Activated gamma-delta T cell (primary cell): ENCODE data around the gene STUM.
"Not testable (repeated sequence)": the region's sequence is repeated elsewhere in the genome, so short reads cannot be mapped to it uniquely, and the experiment has no call there.

Experiments used
- DNase-seq: peaks from one replicate; lab custom pipeline; 2025; lab: John Stamatoyannopoulos, UW

The STUM gene

DNA sequence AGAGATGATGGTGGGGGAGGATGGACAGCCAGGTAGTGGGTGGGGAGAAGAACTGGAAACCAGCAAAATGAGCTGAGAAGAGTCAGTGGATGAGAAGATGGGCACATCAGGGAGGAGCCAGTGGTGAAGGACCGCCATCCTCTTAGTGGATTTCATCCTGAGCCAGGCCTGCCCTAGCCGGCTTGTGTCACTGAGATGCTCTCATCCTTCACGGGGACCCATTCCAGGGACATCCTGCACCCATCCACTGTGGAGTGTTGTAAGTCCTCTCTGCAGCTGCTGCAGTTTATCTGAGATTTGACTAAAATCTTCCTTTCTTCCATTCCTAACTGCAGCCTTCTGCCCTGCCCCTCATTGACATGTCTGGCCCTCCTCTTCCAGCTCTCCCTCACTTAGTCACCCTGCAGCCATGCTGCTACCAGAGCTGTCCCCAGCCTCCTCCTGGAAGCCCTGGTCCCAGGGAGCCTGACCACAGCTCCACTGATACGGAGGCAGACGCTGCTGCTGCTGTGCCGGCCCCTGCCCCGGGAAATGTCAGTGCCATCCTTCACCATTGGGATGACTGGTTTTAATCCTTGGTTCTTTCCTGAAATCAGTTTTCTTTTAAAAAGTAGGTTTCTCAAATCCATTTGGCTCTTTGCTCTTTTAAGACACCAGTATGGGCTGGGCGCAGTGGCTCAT, 33.2 kb downstream of the STUM start:
- DNase-seq, result no peak

DNA sequence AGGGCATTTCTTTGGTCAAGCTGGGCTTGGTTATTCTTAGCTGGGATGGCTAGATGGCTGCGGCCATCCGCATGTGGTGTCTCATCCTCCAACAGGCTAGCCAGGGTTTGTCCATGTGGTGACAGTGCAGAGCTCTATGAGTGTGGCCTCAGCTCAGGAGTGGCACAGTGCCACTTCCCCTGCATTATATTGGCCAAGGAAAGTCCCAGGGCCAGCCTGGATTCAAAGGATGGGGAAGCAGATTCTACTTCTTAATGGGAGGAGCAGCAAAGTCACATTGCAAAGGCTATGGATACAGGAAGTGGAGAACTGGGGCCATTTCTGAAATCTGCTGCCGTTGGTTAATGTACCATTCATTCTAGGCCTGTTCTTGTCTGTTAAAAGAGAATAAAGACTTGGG, 34.4 kb downstream of the STUM start:
- DNase-seq, result no peak

DNA sequence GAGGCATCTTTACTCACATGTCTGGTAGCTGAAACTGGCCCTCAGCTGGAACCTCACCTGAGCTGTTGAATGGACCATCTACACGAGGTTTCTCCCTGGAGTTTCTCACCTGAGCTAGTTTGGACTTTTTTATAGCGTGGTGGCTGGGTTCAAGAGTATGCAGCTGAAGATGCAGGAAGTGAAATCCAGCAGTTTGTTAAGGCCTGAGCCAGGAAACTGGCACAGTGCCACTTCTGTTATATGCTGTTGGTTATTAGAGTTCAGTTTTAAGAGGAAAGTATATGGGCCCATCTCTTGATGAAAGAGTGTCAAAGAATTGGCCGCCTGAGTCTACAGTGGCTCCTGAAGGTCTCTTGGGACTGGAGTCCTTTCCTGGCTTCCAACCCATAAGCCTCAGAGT, 35.6 kb downstream of the STUM start:
- no peak for DNase-seq

DNA sequence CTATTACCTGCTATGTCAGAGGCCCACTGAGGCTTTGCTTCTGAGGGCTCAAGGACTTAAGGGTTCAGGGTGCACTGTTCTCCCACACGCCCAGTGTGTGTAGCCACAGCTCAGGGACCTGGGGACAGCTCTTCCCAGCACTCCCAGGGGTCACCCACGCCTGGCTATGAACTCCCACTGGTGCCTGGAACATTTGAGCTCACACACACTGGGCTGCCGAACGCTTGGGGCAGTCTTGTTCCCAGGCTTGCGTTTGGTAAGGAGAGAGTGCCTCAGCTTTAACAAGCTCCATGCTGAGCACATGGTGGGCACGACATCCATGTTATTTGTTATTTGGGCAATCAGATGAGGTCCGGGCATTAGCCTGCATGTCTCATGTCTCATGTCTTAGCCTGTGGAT, 37.6 kb downstream of the STUM start:
- DNase-seq, result no peak

DNA sequence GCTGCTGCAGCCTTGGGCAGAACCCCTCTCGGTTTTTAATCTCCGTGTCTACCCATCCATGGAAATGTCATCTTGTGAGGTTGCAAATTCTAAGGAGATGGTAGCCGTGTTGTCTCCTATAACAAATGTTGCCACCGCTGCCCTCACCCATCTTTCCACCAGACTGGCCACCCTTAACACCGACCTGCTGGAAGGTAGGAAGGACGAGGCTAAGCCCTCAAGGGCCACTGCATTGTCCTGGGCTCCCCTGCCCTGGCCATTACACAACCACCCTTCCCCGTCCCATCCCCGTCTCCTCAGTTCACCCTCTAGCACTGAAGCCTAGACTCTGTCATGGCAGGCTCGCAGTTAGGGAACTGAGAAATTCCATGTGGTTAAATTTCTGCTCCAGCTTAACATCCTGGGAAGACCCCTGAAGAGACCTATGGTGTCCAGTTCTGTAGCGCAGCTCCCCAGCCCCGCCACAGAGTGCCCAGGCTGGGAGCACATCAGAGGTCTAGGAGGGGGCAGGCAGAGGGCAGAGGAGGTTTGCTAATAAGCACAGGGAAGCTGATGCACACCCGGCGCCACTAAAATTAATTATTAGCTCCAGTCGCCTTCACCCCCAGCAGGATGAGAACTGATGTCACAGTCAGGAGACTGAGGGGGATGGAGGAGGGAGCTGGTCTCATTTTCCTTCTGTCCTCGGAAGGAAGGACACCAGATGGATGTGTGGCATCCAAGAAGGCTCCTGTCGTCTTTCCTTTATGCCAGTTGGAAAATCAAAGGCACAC, 38.3 kb downstream of the STUM start:
- DNase-seq, result no peak

DNA sequence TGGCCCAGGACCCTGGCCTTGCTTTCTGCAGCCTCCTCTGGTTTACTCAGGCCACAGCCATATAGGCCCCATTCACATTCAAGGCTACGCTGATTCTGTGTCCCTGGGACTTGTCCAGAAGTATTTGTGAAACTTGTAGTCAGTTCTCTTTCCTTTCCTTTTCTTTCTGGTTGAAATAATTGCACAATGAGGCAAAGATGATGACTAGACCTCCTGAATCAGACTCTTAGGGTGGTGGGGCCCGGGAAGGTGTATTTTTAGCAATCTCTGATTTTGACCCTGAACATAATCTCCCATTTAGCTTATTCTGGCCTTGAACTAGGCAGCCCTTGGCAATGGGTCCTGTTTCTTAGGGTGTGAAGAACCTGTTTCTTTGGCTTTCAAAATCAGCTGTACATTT, 39.9 kb downstream of the STUM start:
- DNase-seq, result no peak

DNA sequence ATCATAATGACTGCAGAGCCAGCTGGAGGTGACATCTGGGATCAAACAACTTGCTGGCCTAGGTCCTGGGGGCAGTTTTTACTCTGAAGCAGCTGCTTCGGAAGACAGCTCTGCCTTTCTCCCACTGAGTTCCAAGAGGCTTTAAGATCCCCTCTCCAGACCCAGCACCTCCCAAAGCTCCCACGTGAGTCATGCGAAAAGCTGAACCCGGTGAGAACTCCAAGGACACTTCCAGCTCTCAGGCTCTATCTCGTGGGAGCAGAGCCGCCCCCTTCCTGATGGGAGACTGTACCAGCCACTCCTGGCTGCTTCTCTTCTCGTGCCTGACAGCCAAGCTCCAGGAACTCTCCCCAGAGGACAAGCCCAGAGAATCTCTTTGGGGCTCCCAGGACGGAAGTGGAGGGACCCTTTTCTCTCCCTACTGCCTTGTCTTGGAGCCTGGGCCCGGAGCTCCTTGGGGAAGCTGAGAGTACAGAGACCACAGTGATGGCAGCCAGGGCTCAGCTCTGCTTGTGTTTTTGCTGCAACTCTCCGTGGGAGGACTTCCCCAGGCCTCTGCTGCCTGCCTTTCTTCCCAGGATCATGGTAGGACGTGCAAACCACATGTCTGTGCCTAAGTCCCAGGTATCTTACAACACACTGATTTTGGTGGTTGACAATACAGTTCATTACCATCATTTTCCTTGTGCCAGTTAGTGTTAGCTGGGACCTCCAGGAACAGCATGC, 40.6 kb downstream of the STUM start:
- DNase-seq, result no peak

DNA sequence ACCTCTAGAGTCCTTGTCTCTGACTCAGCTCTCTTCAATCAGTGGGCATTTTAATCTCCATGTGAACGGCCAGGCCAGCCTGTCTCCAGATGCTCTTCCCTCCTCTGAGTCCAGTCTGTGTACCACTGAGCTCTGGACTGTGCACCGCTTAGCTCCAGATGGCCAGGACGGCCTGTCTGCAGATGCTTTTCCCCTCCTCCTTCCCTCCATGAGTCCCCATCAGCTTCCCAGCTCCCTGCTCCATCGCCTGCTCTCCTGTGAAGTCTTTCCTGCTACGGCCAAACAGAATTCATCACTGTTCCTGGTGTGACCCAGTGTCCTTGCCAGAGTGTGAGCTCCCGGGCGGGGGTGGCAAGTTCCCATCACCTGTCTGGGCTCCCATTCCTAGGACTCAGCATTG, 42.0 kb downstream of the STUM start:
- DNase-seq, result no peak

DNA sequence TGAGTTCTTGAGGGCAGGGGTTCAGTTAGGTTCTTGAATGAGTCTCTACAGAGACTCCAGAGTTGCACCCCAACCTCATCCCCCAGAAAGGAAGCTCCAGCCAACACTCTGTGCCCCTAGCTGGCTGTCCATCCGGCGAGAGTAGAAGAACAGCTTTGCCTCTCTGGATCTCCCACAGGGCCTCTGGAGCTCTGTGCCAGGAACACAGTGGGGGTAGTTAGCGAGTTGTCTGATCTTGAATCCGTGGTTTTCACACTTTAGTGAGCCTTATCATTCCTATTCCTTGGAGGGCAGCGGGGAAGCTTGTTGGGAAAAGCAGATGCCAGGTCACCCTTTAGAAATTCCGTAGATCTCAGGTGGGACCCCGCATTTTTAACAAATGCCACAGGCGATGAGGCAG, 45.0 kb downstream of the STUM start:
- no peak for DNase-seq

DNA sequence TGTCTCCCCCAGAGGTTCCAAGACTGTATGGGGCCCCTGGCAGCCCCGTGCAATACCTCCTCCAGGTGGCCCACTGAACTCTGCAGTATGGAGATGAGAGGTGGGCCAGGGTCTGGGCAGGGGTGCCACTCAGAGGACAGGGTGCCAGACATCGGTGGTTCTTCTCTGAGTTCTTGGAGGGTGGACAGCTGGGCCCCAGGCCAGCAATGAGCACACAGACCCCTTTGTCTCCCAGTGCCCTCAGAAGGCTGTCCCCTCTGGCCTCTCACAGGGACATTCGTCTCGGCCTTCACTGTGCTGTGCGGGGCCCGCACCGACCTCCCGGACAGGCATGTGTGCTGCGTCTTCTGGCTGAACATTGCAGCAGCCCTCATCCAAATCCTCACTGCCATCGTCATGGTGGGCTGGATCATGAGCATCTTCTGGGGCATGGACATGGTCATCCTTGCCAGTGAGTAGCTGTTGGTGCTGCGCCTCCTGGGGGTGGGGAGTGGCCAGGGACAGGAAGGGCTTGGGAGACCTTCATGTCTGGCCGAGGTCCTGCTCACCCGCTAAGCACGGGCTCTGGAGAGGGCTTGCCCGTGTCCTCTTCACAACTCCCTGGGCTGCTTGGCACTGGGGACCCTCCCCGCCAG, 48.1 kb downstream of the STUM start:
- DNase-seq, result no peak

DNA sequence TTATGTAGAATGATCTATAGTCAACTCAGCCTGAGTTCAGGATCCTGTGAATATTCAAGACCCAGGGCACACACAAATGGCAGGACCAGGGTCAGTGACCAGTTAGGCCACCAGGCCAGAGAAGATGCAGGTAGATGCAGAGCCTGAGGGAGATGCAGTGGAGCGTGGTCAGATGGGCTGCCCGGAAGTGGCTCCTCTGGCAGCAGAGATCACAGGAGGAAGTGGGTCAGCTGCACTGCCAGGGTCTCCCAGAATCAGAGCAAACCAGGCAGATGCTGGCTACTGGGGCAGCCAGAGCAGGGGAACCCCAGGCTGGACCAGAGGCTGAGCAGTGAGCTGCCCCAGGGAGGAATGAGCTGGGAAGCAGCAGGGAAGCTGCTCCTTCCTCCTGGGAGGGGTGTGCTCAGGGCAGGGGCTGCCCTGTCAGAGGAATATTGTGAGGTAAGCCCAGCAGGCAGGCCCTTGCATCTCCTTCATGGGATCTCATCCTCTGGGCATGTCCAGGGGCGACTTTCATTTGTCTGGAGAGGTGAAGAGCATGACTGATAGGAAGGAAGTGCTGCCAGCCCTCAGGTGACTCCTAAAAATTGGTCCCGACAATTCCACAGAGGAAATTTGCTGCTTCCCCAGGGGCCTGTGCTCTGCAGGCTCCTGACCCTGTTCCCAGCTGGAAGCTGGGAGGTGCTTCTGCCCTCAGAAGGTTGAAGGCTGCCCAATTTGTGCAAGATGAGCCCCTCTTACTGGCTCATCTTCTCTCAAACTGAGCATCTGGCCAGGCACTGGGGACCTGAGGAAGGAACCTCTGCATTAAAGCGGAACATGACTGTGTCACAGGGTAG, 49.3 kb downstream of the STUM start:
- DNase-seq, result no peak

DNA sequence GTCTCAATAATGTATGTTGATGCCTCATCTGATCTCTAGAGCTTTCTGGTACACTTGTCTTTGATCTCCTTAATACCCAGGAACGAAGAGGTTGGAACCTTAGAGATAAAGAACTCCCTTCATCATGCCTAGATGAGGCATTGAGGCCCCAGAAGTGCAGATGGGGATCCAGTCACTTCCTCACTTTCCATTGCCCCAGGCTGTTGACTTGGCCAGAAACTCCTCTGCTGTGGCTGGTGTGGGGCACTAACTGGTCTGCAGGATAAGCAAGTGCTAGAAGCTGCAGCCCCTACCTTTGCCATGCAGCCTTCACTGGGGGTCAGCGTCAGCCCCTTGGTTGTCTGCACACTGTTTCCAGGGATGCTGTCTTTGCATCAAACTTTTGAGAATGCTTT, 49.9 kb downstream of the STUM start:
- no peak for DNase-seq

DNA sequence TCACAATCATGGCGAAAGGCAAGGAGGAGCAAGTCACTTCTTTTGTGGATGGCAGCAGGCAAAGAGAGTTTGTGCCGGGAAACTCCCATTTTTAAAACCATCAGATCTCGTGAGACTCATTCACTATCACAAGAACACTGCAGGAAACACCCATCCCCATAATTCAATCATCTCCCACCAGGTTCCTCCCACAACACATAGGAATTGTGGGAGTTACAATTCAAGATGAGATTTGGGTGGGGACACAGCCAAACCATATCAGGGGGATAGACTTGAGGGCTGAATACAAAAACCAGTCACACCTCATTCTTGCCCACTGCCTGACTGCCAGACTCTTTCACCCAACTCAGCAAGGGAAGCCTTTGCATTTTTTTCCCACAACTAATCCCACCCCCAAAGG, 50.4 kb downstream of the STUM start:
- not testable (repeated sequence) for DNase-seq

DNA sequence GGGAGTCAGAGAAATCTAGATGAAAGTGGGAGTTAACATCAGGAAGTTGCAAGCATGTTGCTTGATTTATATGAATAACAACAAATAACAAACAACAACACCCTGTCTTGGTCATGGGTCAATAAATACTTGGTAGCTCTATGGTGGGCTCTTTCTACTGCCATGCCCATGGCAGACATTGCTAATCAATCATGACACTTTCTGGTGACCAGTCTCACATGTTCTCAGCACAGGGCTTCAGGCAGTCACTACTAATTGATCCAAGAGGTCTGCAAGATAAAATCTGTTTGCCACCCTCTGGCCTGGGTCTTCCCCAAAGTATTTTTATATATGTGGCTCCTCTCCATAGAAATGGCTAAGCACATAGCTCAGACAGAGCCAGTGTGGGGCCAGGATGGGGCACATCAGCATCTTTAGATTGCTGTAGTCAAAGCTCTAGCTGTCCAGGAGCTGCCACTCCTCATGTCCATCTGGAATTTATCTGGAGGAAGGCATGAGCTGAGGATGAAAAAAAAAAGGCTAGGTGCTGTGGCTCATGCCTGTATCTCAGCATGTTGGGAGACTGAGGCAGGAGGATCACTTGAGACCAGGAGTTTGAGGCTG, 51.2 kb downstream of the STUM start:
- DNase-seq, result no peak

DNA sequence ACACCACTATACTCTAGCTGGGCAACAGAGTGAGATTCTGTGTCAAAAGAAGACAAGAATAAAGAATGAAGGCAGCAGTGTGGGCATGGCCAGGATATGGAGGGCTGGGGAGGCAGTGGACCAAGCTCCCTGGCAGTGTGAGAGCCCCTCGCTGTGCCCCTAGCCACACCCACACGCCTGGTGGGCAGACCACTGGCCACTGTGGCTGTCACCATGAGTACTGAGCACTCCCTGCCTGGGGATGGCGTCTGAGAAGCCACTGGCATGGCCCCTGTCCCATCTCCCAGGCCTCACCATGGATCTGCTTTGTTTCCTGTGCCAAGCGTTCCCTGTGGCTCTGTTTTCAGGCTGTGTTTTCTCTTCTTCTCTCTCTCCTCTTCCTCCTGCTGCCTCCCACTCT, 51.7 kb downstream of the STUM start:
- no peak for DNase-seq

DNA sequence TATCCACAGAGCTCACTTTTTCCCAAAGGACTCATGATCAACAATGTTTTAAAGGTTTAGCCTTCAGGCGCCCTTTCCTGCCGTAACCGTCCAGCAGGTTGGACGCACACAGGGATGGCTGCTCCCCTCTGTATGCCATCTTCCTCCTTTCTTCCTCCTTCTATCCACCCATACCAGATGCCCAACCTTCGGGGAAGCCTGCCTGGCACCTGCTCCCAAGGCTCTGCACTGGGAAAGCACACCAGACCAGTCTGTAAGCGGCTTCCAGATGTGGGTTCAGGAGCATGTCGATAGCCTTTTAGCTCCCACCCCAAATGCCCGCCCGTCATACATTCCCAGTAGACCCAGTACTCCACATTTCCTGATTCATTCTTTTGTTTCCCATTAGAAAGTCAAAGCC, 52.9 kb downstream of the STUM start:
- DNase-seq, result no peak

DNA sequence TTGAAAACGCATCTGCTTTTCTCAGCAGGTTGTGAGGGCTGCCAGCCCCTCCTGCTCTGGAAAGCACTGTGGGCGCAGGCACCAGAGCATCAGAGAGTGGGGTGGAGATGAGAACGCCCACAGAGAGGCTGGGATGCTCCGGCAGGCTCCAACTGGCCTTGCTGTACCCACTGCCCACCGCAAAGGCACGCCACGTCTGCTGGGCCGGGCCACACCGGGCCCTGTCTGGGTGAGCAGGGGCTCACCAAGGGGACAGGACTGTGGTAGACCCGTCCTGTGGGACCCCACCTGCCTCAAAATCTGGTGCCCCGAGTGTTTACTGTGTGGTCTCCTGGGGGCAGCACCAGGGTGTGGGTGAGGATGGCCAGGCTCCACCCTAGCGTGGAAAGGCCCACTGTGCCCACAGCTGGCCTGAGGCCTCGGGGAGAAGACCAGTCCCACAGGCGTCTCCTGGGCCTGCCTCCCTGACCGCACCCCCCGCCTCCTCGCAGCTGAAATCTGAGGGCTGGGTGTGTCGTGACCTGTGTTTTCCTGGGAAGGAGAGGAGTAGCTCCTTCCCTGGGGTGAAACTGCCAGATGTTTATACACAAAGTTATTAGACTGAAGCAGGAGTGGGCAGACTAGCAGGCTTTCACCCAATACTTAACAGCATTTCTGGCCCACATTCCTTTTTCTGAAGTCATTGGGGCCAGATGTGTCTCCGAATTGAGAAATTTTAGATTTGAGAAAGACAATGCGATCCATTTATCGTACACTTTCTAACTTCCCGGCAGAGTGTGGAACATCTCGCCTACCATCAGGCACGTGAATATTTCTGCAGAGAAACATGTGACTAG, 53.8 kb downstream of the STUM start:
- DNase-seq, result no peak

DNA sequence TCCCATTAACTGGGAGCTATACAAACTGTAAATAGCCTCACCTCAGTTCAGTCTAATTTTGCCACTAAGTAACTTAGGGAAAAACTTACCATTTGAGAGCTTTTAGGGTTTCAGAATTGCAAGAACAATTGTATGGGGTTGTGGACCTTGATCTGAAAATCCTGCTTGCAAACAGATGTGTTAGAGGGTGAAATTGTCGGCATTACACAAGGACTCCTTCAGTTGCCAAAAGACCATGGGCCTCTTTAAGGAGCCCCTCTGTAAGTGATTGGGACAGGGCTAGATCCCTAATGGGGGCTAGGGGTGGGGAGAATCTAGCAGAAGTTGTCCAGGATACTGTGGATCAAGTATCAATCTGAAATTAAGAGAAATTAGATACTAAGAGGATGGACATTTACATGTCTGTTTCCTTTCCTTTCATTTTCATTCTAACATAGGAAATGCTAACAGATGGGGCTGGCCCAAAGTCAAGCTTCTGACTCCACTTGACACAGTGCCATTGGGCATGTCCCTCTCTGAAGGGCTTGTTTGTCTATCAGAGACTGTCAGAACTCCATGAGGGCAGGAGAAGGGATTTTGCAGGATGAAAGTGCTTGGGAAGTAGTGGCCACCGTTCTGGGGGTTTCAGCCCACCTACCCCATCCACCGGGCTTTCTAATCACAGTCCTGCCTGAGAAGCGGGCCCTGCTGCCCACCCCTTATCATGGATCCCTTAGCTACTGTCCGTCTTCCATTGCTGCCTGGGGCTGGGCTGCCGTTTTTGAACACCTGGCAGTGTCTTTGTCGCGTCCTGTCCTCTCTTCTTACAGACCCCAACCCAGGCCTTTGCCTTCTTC, 54.7 kb downstream of the STUM start:
- DNase-seq, result no peak

DNA sequence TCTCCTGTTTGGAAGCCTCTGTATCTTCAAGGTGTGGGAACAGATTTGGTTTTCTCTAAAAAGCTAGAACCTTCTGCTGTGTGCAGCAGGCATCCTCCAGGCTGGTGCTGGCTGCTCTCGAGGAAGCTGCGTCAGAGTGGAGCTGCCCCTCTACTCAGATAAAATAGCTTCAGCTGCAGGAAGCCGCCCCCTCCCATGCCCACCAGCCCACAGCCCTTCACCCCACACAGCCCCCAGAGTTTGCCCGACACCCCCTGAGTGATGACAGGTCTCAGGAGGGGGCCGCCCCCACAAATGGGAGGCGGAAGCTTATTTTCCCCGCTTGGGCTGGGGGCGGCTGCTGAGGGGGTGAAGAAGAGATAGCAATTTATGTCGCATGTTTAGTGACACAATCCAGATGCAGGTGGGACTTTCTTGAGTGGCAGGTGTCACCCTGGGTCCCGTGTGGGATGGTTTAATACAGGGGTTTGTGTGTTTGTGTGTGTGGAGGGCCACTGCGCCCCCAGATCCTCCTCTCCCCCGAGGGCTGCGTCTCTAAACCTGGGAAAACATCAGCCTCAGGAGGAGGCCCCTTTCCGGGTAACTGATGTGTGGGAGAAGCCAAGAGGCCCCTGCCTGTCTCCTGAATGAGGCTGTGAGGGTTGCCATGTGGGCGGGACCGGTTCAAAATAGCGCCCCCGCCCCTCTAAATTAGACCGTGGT, 55.4 kb downstream of the STUM start:
- no peak for DNase-seq
